ENCODE measurements around the gene ZDHHC9. TPM values are rescaled to one million over a fixed set of nuclear protein-coding genes. Genes with fewer than 3 reads are reported as not detected.

Gene ZDHHC9
- total RNA-seq, 1 donor from 2014 or later = 14.6 TPM

DNA sequence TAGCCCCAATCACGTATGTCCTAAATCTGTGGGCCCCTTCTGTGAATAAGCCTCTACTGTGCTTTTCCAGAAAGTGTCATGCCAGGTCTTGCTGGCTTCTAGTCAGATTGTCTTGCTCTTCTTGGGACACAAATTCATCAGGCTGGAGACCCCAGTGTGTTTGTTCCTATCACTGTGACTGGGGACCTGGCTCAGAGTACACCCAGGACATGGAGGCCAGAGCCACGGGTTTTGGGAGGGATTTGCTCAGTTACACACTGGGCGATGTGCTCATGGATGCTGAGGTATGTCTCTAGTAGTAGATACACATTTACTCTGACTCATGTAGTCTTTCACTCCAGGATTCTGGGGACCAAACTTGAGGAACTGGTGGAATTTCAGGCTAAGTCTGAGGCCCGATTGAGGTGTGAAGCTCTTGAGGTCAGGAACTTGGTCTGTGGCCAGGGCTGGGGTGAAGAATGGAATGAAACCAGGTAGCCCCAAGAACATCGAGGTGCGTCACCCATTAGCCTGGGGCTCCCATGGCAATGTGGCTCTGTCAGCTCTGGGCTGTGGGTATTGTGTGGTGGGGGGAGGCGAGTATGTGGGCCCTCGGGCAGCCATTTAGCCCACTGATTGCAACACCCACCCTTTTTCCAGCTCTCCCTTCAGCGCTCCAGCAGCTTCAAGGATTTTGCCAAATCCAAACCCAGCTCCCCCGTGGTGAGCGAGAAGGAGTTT lies 56.2 kb downstream of the ZDHHC9 start:
- Mint-ChIP-seq H3K4me1 (peaks cover 39% of the 10 kb centered on the region), H3K36me3 (ENCODE audit: low read depth) (peaks cover 51% of the 10 kb centered on the region), H3K4me3 (peak overlapping the region; percentile 54), H3K9me3 (no peaks in the 10 kb centered on the region), H3K27ac (peak overlapping the region; percentile 84), H3K27me3 (no peaks in the 10 kb centered on the region)
- DNase-seq = no peak
- intact Hi-C loops (cut with micrococcal nuclease) = no loop called here

DNA sequence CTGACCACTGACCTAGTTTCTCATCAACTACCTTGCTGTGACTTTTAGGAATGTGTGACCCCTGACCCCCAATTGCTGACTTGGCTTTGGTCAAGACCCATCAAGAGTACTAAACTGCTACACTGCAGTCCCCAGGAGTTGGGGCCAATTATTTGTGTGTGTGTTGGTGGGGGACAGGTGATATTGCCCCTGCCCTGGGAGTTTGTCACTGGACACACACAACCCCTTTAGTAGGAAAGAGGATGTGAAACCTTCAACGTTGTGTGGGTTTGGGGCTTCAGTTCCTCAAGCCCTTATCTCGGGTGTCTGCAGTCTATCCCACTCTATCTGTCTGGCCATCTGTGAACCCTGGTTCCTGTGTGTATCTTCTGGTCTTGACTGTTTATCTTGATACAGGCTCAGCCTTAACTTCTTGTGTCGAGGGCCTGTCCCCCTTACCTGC lies 57.5 kb downstream of the ZDHHC9 start:
- no peaks in the 10 kb centered on the region for H3K9me3 Mint-ChIP-seq
- H3K27me3 Mint-ChIP-seq = no peaks in the 10 kb centered on the region
- peak overlapping the region; percentile 75 for H3K4me3 Mint-ChIP-seq
- peaks cover 44% of the 10 kb centered on the region for H3K4me1 Mint-ChIP-seq
- peak overlapping the region; percentile 62 for H3K27ac Mint-ChIP-seq
- DNase-seq = no peak
- intact Hi-C loops (cut with micrococcal nuclease) = no loop called here
- peaks cover 57% of the 10 kb centered on the region for H3K36me3 Mint-ChIP-seq (ENCODE audit: low read depth)

DNA sequence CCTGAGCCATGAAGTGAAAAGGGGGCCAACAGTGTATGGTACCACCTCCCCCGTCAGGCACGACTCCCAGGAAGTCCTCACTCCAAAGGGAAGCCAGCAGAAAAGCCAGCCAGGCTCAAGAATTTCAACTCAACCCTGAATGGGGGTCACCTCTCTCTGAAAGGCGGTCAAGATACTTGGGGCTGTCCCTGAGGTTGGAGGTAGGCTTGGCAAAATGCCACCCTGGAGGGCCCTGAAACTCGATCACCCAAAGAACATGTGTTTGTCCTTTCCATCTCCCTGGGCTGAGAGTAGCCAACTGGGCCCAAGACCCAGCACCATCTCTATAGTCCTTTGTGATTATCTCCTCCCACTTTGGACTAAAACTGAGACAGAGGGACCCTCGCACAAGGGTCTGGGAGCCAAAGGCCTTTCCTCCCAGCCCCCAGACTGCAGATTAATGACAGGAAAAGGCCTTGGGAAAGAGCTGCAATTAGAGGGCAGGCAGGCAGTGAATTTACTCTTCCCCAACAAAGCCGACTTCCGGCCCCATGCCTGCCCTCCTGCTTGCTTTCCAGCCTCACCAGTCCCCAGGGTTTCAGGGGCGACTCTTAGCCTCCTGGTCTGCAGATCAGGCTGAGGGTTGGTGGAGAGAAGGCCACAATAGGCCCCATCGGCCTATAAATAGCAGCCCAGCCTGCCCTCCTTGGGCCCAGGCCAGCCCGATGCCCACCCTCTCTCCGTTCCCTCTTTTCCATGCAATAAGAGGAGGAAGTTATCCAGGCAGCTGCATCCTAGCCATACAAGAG lies 58.3 kb downstream of the ZDHHC9 start:
- DNase-seq = no peak
- H3K4me1 Mint-ChIP-seq = peaks cover 44% of the 10 kb centered on the region
- H3K27ac Mint-ChIP-seq = peak overlapping the region; percentile 62
- intact Hi-C loops (cut with micrococcal nuclease) = no loop called here
- peaks cover 59% of the 10 kb centered on the region for H3K36me3 Mint-ChIP-seq (ENCODE audit: low read depth)
- no peaks in the 10 kb centered on the region for H3K9me3 Mint-ChIP-seq
- peak overlapping the region; percentile 75 for H3K4me3 Mint-ChIP-seq
- no peaks in the 10 kb centered on the region for H3K27me3 Mint-ChIP-seq

DNA sequence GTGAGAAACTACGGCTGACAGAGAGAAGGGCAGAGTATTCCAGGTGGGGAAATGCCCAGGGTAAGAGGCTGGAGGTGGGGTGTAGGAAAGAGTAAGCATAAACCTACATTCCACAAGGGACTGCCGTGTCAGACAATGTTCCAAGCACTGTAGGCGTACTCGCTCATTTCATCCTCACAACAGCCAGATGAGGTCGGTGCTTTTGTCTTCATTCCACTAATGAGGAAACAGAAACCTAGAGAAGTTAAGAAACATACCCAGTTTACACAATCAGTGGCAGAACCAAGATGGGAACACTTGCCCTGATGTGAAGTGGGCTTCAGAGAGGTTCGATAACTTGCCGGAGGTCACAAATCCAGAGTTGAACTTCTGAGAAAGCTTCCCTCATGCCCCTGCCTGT lies 59.3 kb downstream of the ZDHHC9 start:
- no peaks in the 10 kb centered on the region for H3K27me3 Mint-ChIP-seq
- intact Hi-C loops (cut with micrococcal nuclease) = loop anchor here (5.0 kb wide), 2 partner anchors 42 to 123 kb away; partner anchors contain the start of gene UTP14A
- peaks cover 58% of the 10 kb centered on the region for H3K36me3 Mint-ChIP-seq (ENCODE audit: low read depth)
- DNase-seq = no peak
- H3K4me1 Mint-ChIP-seq = peaks cover 45% of the 10 kb centered on the region
- peak overlapping the region; percentile 95 for H3K27ac Mint-ChIP-seq
- peak overlapping the region; percentile 90 for H3K4me3 Mint-ChIP-seq
- H3K9me3 Mint-ChIP-seq = no peaks in the 10 kb centered on the region

DNA sequence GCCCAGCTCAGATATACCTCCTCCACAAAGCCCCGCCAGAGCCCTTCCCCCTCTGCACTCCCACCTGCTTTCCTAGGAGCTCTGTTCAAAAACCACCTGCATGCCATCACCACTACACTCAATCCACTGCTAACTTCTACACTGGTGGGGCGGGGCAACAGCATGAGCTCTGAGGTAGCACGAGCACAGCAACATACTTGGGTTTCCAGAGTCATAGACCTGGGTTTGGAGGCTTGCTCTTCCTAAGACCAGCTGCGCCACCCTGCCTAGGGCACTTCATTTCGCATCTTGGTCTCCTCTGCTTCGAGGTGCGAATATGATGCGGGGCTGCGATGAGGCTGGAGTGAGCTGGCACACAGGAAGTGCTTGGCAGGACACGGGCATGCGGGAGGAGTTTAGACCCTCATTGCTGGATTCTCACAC lies 60.4 kb downstream of the ZDHHC9 start:
- intact Hi-C loops (cut with micrococcal nuclease) = loop anchor here (5.0 kb wide), 2 partner anchors 41 to 124 kb away; partner anchors contain the start of gene UTP14A

DNA sequence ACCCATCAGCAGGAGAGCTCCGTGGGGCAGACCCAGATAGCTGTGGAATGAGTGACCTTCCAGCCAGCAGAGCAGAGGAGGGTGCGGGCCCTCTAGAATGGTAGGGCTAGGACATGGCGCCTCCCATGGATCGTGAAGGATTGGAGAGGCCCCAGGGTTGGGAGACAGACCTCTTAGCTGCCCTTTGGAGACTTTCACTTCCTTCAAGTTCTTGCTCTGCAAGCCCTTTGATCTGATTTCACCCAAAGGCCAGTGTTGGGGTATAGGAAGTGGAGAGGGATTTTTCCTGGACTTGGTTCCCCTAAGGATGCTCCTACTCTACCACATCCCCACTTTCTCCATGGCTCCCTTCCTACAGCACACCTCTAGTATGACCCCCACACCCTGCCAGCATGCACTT lies 61.0 kb downstream of the ZDHHC9 start:
- no peak for DNase-seq
- peaks cover 56% of the 10 kb centered on the region for H3K36me3 Mint-ChIP-seq (ENCODE audit: low read depth)
- H3K9me3 Mint-ChIP-seq = peaks cover 4% of the 10 kb centered on the region
- H3K4me3 Mint-ChIP-seq = peak overlapping the region; percentile 90
- H3K27ac Mint-ChIP-seq = peak overlapping the region; percentile 95
- peaks cover 53% of the 10 kb centered on the region for H3K4me1 Mint-ChIP-seq
- intact Hi-C loops (cut with micrococcal nuclease) = loop anchor here (5.0 kb wide), 2 partner anchors 40 to 125 kb away; partner anchors contain the start of gene UTP14A
- no peaks in the 10 kb centered on the region for H3K27me3 Mint-ChIP-seq

More for the DNA sequence above, 60.4 kb downstream of the ZDHHC9 start:
- DNase-seq = no peak
- Mint-ChIP-seq H3K36me3 (ENCODE audit: low read depth) (peaks cover 57% of the 10 kb centered on the region), H3K9me3 (peaks cover 4% of the 10 kb centered on the region), H3K27ac (peak overlapping the region; percentile 95), H3K27me3 (no peaks in the 10 kb centered on the region), H3K4me3 (peak overlapping the region; percentile 90), H3K4me1 (peaks cover 53% of the 10 kb centered on the region)

DNA sequence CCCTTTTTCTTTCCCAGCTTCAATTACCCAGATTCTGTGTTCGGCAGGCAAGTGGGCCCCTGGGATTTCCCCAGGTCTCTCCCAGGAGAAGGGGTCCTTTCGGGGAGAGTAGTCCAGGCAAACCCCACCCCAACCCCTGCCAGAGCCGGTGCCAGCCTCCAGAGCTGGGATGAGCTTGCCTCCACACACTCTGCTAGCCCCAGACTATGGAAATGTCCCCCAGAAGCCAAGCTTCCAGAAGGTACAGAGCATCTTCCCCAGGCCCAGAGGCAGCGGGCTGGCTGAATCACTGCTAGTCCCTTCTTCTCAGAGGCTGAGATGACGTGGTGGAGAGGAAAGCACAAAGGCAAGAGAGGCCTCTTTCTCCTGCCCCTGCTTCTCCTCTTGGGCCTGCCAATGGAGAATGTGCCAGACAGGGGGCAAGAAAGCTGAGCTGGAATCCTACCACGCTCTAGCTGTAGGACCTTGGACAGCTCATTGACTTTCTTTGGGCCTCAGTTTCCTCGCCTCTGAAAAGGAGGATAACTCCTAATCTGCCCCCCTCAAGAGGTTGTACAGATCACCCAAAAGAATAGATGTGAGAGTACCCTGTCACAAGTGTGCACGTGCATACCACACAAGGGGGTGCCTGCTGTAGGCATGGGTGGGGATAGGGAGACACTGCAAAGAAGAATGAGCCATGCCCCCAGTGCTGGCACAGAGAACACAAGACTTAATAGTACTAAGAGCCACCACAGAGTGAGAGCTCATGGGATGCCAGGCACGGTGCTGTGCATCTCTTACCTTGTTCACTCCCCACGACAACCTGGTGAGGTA lies 61.8 kb downstream of the ZDHHC9 start:
- intact Hi-C loops (cut with micrococcal nuclease) = loop anchor here (1.0 to 5.0 kb wide), 6 partner anchors 13 to 125 kb away; partner anchors contain the start of genes UTP14A and ZDHHC9
- H3K27ac Mint-ChIP-seq = peak overlapping the region; percentile 95
- H3K27me3 Mint-ChIP-seq = no peaks in the 10 kb centered on the region
- H3K9me3 Mint-ChIP-seq = peaks cover 4% of the 10 kb centered on the region
- H3K36me3 Mint-ChIP-seq (ENCODE audit: low read depth) = peaks cover 52% of the 10 kb centered on the region
- peak overlapping the region; percentile 90 for H3K4me3 Mint-ChIP-seq
- peaks cover 53% of the 10 kb centered on the region for H3K4me1 Mint-ChIP-seq
- no peak for DNase-seq

DNA sequence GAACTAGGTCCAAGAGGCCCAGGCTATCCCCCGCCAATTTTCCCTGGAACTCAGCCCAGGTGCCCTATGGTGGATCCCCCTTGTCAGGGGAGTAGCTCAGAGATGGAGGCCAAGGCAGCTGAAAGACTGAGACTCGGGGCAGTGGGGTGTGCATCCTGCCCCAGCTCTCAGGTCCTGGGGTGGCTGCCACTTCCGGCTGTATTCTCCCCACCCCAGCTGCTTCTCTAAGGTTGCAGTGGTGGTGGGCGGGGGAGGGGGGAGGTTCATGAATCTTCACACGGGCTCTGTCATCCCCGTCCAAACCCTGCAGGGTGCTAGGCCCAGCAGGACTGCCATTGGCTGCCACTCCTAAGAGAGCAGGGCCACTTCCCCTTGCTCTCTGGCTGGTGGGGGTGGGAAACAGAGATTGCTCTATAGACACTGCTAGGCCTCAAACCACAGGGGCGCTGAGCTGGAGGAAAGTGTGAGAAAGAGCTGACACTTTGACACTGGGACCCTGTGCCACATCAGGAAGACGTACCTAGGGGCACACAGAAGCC lies 62.5 kb downstream of the ZDHHC9 start:
- Mint-ChIP-seq H3K27ac (peak overlapping the region; percentile 95), H3K4me1 (peaks cover 54% of the 10 kb centered on the region), H3K36me3 (ENCODE audit: low read depth) (peaks cover 49% of the 10 kb centered on the region), H3K9me3 (peaks cover 4% of the 10 kb centered on the region), H3K4me3 (peak overlapping the region; percentile 90), H3K27me3 (no peaks in the 10 kb centered on the region)
- DNase-seq = peak; percentile 90
- intact Hi-C loops (cut with micrococcal nuclease) = loop anchor here (1.0 to 5.0 kb wide), 6 partner anchors 12 to 126 kb away; partner anchors contain the start of genes UTP14A and ZDHHC9

DNA sequence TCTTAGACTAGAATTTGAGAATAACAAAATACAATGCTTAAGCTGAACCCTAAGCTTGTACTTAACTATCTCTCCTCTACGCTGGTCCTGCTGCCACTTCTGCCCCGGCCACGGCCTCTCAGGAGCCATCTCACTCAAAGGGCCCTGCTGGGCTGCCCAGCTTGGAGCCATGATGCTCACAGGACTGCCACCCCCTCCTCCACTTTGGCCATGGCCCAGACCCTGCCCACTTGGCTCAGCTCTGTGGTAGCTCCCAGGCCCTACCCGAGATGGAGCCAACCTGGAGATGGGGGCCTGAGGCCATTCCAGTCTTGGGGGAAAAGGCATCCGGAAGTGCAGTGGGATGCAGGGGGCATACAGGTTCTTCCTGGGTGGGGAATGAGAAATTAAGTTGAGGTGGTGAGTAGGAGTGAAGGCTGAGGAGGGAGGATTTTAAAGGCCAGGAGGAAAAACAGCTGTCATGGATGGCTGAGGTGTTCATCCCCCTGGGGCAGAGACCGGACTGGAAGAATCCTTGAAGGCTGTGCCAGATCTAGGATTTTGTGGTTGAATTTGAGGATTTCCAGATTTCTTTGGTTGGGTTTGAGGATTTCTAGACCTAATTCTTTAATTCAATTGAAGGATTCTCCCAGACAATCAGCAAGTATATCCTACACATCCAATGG lies 63.1 kb downstream of the ZDHHC9 start:
- no peak for DNase-seq
- H3K36me3 Mint-ChIP-seq (ENCODE audit: low read depth) = peaks cover 43% of the 10 kb centered on the region
- intact Hi-C loops (cut with micrococcal nuclease) = loop anchor here (1.0 to 5.0 kb wide), 6 partner anchors 11 to 127 kb away; partner anchors contain the start of genes UTP14A and ZDHHC9
- H3K4me1 Mint-ChIP-seq = peaks cover 49% of the 10 kb centered on the region
- H3K4me3 Mint-ChIP-seq = peak overlapping the region; percentile 90
- peaks cover 4% of the 10 kb centered on the region for H3K9me3 Mint-ChIP-seq
- no peaks in the 10 kb centered on the region for H3K27me3 Mint-ChIP-seq
- peak overlapping the region; percentile 95 for H3K27ac Mint-ChIP-seq

DNA sequence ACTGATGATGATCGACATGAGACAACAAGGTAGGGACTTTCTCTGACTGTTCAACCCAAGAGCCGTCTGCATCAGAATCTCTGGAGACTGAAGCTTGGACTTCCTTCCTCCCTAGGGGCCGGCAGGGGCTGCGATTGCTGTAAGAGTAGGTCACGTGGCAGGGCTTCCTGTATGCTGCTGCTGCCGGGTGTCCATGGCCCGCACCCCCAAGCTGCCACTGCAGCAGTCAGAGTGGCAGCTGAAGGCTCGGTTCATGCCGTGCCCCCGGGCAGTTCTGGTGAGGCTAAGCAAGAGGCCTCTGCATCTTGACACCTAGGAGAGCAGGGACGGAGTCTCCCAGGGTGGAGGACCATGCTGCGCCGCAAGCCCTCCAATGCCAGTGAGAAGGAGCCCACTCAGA lies 63.9 kb downstream of the ZDHHC9 start, which contains the start of gene SASH3:
Gene SASH3 (plus strand): TSS at position 203 of the 400 bp plus-strand sequence. CDS start 149 bp downstream, at position 352.
- Mint-ChIP-seq H3K36me3 (ENCODE audit: low read depth) (peaks cover 37% of the 10 kb centered on the region), H3K4me1 (peaks cover 51% of the 10 kb centered on the region), H3K27ac (peak within 1 kb of the TSS; percentile 95), H3K9me3 (peaks cover 4% of the 10 kb centered on the region), H3K4me3 (peak within 1 kb of the TSS; percentile 90), H3K27me3 (no peaks in the 10 kb centered on the region)
- peak; percentile 89 for DNase-seq
- intact Hi-C loops (cut with micrococcal nuclease) = loop anchor here (2.0 to 10.0 kb wide), 5 partner anchors 37 to 395 kb away; partner anchors contain the start of genes RAB33A, UTP14A and ZDHHC9

DNA sequence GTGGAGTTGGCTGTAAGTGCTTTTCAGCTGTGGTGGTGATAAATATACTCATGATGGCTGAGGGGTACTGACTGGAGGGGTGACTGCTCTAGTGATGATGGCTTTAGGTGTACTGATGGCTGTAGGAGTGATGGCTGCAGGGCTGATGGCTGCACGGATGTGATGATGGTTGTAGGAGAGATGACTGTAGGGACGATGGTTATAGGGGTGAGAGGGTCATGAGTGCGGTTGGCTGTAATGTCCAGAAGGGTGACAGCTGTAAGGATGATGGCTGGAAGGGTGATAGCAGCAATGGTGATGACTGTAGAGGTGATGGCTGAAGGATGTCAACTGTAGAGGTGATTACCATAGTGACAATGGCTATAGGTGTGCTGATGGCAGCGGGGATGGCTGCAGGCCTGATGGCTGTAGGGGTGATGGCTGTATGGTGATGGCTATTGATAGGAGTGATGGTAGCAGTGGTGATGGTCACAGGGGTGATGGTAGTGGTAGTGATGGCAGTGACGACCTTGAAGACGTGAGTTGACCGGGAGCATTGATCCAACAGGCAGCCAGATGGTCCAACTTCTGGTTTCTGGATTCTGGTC lies 64.5 kb downstream of the ZDHHC9 start:
- H3K36me3 Mint-ChIP-seq (ENCODE audit: low read depth) = peaks cover 32% of the 10 kb centered on the region
- intact Hi-C loops (cut with micrococcal nuclease) = loop anchor here (10.0 kb wide), 1 partner anchor 396 kb away; the partner anchor contains the start of gene RAB33A

More for the DNA sequence above, 64.5 kb downstream of the ZDHHC9 start:
- Mint-ChIP-seq H3K4me3 (peak overlapping the region; percentile 90), H3K27ac (peak overlapping the region; percentile 95), H3K4me1 (peaks cover 50% of the 10 kb centered on the region), H3K27me3 (no peaks in the 10 kb centered on the region), H3K9me3 (peaks cover 4% of the 10 kb centered on the region)
- no peak for DNase-seq
